SK-N-SH (cell line): ENCODE data around the gene TXNRD2. TPM values are rescaled to one million over a fixed set of nuclear protein-coding genes. Genes with fewer than 3 reads are reported as not detected.
"Not testable (repeated sequence)": the region's sequence is repeated elsewhere in the genome, so short reads cannot be mapped to it uniquely, and the experiment has no call there.

Experiments
- CTCF ChIA-PET: fragments of 300-600, 350-600 bp; formaldehyde crosslinking; extraction: SDS; loops from one replicate; lab custom pipeline; 2021; lab: Yijun Ruan, JAX
- POLR2A ChIA-PET: fragments of 350-600 bp; sonication (Branson Sonifier 250); formaldehyde crosslinking; extraction: SDS; loops from one replicate; lab custom pipeline; 2020; ENCODE audit warnings: antibody characterized with exemption, inconsistent platforms; lab: Yijun Ruan, JAX
- DNase-seq: peaks from one replicate; pipeline ENCODE4 v3.0.0; 2012
- H2AFZ ChIP-seq: fragments of 200-600 bp; sonication (generic); 2 replicates; pipeline ENCODE4 v1.8.1; 2016; ENCODE audit warnings: antibody characterized with exemption, mild to moderate bottlenecking, low read depth
- H3F3A ChIP-seq: fragments of 200-600 bp; sonication (generic); replicated peaks from 2 replicates; pipeline ENCODE3; 2016; ENCODE audit warnings: antibody characterized with exemption, mild to moderate bottlenecking; ENCODE audit not compliant: insufficient read depth
- H3K27ac ChIP-seq, 2 experiments: fragments of 200-500 bp in 1 of 2; fragments of 200-600 bp in 1 of 2; sonication (Bioruptor generic) in 1 of 2; sonication (generic), shearing (Covaris generic) in 1 of 2; 2 replicates each; pipeline versions ENCODE4 v1.5.1 to v1.6.1; 2014 to 2016; ENCODE audit warnings: low read depth in 2 of 2, inconsistent platforms in 1 of 2, low read length in 1 of 2, mild to moderate bottlenecking in 1 of 2, mixed read lengths in 1 of 2
- H3K27me3 ChIP-seq: fragments of 200-600 bp; sonication (generic), shearing (Covaris generic); 2 replicates; pipeline ENCODE4 v1.6.1; 2016; ENCODE audit warnings: mixed run types; ENCODE audit not compliant: insufficient read depth
- H3K36me3 ChIP-seq, 2 experiments: fragments of 200-500 bp in 1 of 2; fragments of 200-600 bp in 1 of 2; sonication (Bioruptor generic) in 1 of 2; sonication (generic) in 1 of 2; replicated peaks in 1 of 2; 2 replicates each; pipeline versions ENCODE3 to v1.5.1; 2014 to 2016; ENCODE audit warnings: low read length in 1 of 2, mild to moderate bottlenecking in 1 of 2; ENCODE audit not compliant: insufficient read depth in 2 of 2, control insufficient read depth in 1 of 2
- H3K4me1 ChIP-seq, 2 experiments: fragments of 200-500 bp in 1 of 2; fragments of 200-600 bp in 1 of 2; sonication (Bioruptor generic) in 1 of 2; sonication (generic), shearing (Covaris generic) in 1 of 2; 2 replicates each; pipeline versions ENCODE4 v1.5.1 to v1.6.1; 2014 to 2016; ENCODE audit warnings: low read depth in 1 of 2, low read length in 1 of 2, mixed run types in 1 of 2; ENCODE audit not compliant: insufficient read depth in 2 of 2, control insufficient read depth in 1 of 2
- H3K4me2 ChIP-seq: fragments of 200-600 bp; sonication (generic), shearing (Covaris generic); 2 replicates; pipeline ENCODE4 v1.6.1; 2017; ENCODE audit warnings: mixed run types
- H3K4me3 ChIP-seq, 2 experiments: fragments of 200-500 bp in 1 of 2; fragments of 200-600 bp in 1 of 2; sonication (Bioruptor generic) in 1 of 2; sonication (generic), shearing (Covaris generic) in 1 of 2; 2 replicates each; pipeline versions ENCODE4 v1.5.1 to v1.8.1; 2014 to 2016; ENCODE audit warnings: low read depth in 2 of 2, inconsistent platforms in 1 of 2, low read length in 1 of 2, mild to moderate bottlenecking in 1 of 2, mixed read lengths in 1 of 2, moderate library complexity in 1 of 2
- H3K79me2 ChIP-seq: fragments of 200-600 bp; sonication (generic); 2 replicates; pipeline ENCODE4 v1.8.1; 2017; ENCODE audit warnings: mild to moderate bottlenecking; ENCODE audit not compliant: insufficient read depth
- H3K9ac ChIP-seq: fragments of 200-600 bp; sonication (generic); 2 replicates; pipeline ENCODE4 v1.6.1; 2017; ENCODE audit warnings: mixed run types
- H3K9me2 ChIP-seq: fragments of 200-600 bp; sonication (generic); 2 replicates; pipeline ENCODE4 v1.6.1; 2017; ENCODE audit warnings: mixed run types
- H3K9me3 ChIP-seq: fragments of 200-600 bp; sonication (generic); 2 replicates; pipeline ENCODE4 v1.6.1; 2017; ENCODE audit warnings: mixed run types, mild to moderate bottlenecking, moderate library complexity
- H4K20me1 ChIP-seq: fragments of 200-600 bp; sonication (generic); 2 replicates; pipeline ENCODE4 v1.6.1; 2017; ENCODE audit warnings: mild to moderate bottlenecking, mixed run types; ENCODE audit not compliant: insufficient read depth
- FOSL2 ChIP-seq: IDR thresholded peaks from 2 replicates; pipeline ENCODE4 v1.4.0; 2012; ENCODE audit warnings: low read depth, mild to moderate bottlenecking, moderate library complexity, borderline replicate concordance
- JUND ChIP-seq: IDR thresholded peaks from 2 replicates; pipeline ENCODE4 v1.4.0; 2012
- RAD21 ChIP-seq: IDR thresholded peaks from 2 replicates; pipeline ENCODE4 v1.6.1; 2012; ENCODE audit warnings: mild to moderate bottlenecking, low read length
- RFX5 ChIP-seq: IDR thresholded peaks from 2 replicates; pipeline ENCODE4 v1.6.1; 2012; ENCODE audit warnings: mild to moderate bottlenecking, improper control_type of control experiment, low read length
- TCF12 ChIP-seq: IDR thresholded peaks from 2 replicates; pipeline ENCODE4 v1.4.0; 2012
- WGBS: methylation state at CpG from one replicate; pipeline ENCODE4 v1.1.6; 2017; ENCODE audit warnings: low lambda C conversion rate; 5-methylcytosine and 5-hydroxymethylcytosine counted together
- polyA plus RNA-seq, 3 experiments: library from polyadenylated mRNA; depleted of rRNA; stranded (reverse); fragments of >200 nt; gene quantifications; 2 replicates each; pipeline ENCODE4 v1.2.3, GENCODE V29; 2012
- TF ChIP-seq, protein P1 (sequence below): fragments of 150-350 bp; IDR thresholded peaks from 2 replicates; pipeline ENCODE4 v1.6.1; 2017; ENCODE audit warnings: antibody characterized with exemption, low read length, low read depth, borderline replicate concordance

TXNRD2 gene
- polyA plus RNA-seq, 1 of the 3 experiments (the other 2 are of a cell fraction), result 34.7 TPM

DNA sequence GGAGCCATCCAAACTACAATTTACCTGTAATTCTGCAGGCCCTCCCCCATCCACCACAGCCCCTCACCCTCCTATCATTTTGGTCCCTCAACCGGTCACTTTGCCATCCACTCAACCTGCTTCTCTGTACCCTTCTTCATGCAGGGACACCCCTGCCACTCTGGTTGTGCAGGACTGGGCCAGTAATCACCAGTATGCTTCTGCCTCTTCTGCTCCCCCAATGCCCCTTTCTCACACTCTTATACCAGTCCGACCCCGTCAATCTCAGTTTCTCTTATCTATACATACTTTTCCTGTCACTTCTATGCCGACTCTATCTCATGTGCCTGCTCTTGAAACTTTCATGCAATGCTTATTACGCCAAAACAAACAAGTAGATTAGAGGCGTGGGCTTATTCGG, 5.1 kb downstream of the TXNRD2 start:
- Histone ChIP-seq H3K4me2 (no peak overlapping the region), H3K27me3 (no peaks in the 10 kb centered on the region), H3K36me3 (peaks cover 0 to 19% of the 10 kb centered on the region in 2 experiments), H2AFZ (no peak overlapping the region), H3K9me2 (no peaks in the 10 kb centered on the region), H3K9me3 (no peaks in the 10 kb centered on the region), H3K9ac (no peak overlapping the region), H3K27ac (no peak overlapping the region), H4K20me1 (no peaks in the 10 kb centered on the region), H3K79me2 (peaks cover 29% of the 10 kb centered on the region), H3K4me1 (peaks cover 7 to 27% of the 10 kb centered on the region in 2 experiments; a peak in 3 of 4 replicates), H3K4me3 (no peak overlapping the region), H3F3A (no peaks in the 10 kb centered on the region)
- CTCF ChIA-PET, result interaction anchor here (0.8 to 1.8 kb wide), 3 partner anchors 26 to 206 kb away, joined by 3 to 5 read pairs (median 3); no protein-coding TSS in a partner anchor
- 99% methylated on average over 7 of the region's 7 CpGs for WGBS
- DNase-seq, result no peak
- TF ChIP-seq RFX5 (no peak), RAD21 (no peak), TCF12 (no peak), JUND (no peak)
- TF ChIP-seq, protein P1, sequence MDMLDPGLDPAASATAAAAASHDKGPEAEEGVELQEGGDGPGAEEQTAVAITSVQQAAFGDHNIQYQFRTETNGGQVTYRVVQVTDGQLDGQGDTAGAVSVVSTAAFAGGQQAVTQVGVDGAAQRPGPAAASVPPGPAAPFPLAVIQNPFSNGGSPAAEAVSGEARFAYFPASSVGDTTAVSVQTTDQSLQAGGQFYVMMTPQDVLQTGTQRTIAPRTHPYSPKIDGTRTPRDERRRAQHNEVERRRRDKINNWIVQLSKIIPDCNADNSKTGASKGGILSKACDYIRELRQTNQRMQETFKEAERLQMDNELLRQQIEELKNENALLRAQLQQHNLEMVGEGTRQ, result no peak
- POLR2A ChIA-PET, result no interaction called here

DNA sequence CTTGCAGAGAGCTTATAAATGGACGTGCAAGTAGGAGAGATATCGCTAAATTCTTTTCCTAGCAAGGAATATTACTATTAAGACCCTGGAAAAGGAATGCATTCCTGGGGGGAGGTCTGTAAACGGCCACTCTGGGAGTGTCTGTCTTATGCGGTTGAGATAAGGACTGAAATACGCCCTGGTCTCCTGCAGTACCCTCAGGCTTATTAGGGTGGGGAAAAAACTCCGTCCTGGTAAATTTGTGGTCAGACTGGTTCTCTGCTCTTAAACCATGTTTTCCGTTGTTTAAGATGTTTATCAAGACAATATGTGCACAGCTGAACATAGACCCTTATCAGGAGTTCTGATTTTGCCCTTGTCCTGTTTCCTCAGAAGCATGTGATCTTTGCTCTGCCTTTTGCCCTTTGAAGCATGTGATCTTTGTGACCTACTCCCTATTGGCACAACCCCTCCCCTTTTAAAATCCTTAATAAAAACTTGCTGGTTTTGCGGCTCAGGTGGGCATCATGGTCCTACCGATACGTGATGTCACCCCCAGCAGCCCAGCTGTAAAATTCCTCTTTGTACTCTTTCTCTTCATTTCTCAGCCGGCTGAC, 6.4 kb downstream of the TXNRD2 start:
- H3K9me2 ChIP-seq, H3F3A ChIP-seq, H2AFZ ChIP-seq, POLR2A ChIA-PET, H3K9me3 ChIP-seq, H3K4me2 ChIP-seq, H3K27me3 ChIP-seq, DNase-seq, H3K9ac ChIP-seq, H3K4me3 ChIP-seq, H3K27ac ChIP-seq, H4K20me1 ChIP-seq: not testable (repeated sequence)
- Histone ChIP-seq H3K4me1 (peaks cover 0 to 18% of the 10 kb centered on the region in 2 experiments; a peak in 1 of 4 replicates), H3K36me3 (peaks cover 0 to 19% of the 10 kb centered on the region in 2 experiments), H3K79me2 (peaks cover 16% of the 10 kb centered on the region; the same call in 1 of the 2 replicates)
- WGBS, result 98% methylated on average over 11 of the region's 11 CpGs
- CTCF ChIA-PET, result interaction anchor here (0.8 kb wide), 1 partner anchor 205 kb away, joined by 3 read pairs; no protein-coding TSS in a partner anchor

DNA sequence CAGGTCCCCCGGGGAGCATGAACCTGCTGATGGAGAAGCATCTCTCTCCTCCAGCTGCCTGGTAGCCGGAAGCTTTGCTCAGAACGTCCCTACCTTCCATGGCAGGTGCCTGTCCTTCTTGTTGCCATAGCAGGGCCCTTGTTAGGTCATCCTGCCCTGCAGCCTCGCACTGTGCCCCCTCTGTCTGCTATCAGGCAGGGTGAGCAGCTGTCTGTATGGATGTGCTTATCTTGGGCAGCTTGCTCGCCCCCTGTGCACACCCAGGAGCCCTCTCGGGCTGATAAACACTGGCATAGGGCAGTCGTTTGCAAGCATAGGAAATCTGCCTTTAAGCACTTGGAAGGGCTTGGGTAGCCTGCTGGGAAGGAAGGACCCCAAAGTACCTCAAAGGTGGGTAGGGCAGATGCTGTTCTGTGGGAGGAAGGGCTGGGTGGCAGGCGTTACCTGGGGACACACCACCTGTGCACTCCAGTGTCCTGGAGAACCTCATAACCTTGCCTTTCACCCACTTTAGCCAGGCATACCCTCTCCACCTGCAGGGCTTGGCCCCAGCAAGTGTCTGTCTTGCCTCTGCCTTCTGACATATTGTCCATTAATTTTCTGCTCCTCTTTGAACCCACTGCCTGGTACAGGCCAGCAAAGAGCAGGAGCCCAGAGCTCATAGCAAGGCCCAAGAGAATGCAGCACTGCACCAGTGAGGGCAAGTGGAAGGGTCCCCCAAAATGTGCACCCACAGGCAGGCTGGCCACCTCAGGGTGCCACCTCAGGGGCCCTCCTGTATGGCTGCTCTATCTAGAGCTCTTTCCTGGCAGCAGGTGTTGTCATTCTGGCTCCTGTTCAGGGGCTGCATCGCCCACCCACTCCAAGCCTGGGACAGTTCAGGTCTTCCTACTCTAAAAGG, 8.0 kb downstream of the TXNRD2 start:
- no peaks in the 10 kb centered on the region for H3F3A ChIP-seq
- H3K27me3 ChIP-seq, result no peaks in the 10 kb centered on the region
- peaks cover 0 to 18% of the 10 kb centered on the region in 2 experiments; a peak in 1 of 4 replicates for H3K4me1 ChIP-seq
- no peak overlapping the region for H3K4me3 ChIP-seq
- no peak overlapping the region for H3K4me2 ChIP-seq
- H2AFZ ChIP-seq, result no peak overlapping the region
- H3K36me3 ChIP-seq, result peaks cover 0 to 19% of the 10 kb centered on the region in 2 experiments
- no peaks in the 10 kb centered on the region for H3K9me3 ChIP-seq
- WGBS, result 97% methylated on average over 3 of the region's 9 CpGs
- H3K27ac ChIP-seq, result peak overlapping the region in 1 of 2 experiments; percentile 26; a peak in 1 of 4 replicates
- H3K79me2 ChIP-seq, result no peaks in the 10 kb centered on the region
- ChIA-PET CTCF (interaction anchor here (1.0 to 1.7 kb wide), 3 partner anchors 14 to 215 kb away, joined by 3 to 10 read pairs (median 7); no protein-coding TSS in a partner anchor), POLR2A (no interaction called here)
- TF ChIP-seq FOSL2, result no peak
- no peak overlapping the region for H3K9ac ChIP-seq
- H3K9me2 ChIP-seq, result no peaks in the 10 kb centered on the region
- no peak for DNase-seq
- no peaks in the 10 kb centered on the region for H4K20me1 ChIP-seq
